Left renal pelvis (tissue), 4 donors: ENCODE results near the gene SUOX. TPM values are rescaled to one million over a fixed set of nuclear protein-coding genes. Genes with fewer than 3 reads are reported as not detected.
"Not testable (repeated sequence)": the region's sequence is repeated elsewhere in the genome, so short reads cannot be mapped to it uniquely, and the experiment has no call there.

Source experiments
- DNase-seq, 4 donors: peaks; one replicate each; pipeline ENCODE4 v3.0.0-alpha.2; 2013; ENCODE audit warnings: low read depth in 4 of 4, low spot score in 3 of 4
- polyA plus RNA-seq, 4 donors: library from polyadenylated mRNA; unstranded; fragments of 120-200 nt; gene quantifications; one replicate each; pipeline ENCODE4 v1.2.1, GENCODE V29; 2013; ENCODE audit not compliant: insufficient read length in 4 of 4

SUOX gene
- polyA plus RNA-seq, 4 donors, result 34.7 to 50.6 (median 45.9) TPM

- no peak for DNase-seq
These were observed 14.6 kb upstream of the SUOX start for GRCh38 chr12:55982319-55982936.

GRCh38 chr12:55983232-55983842, 13.7 kb upstream of the SUOX start:
- DNase-seq, result no peak

GRCh38 chr12:55984861-55985260, 12.2 kb upstream of the SUOX start:
- DNase-seq, result no peak

- no peak for DNase-seq
These were observed 11.7 kb upstream of the SUOX start for GRCh38 chr12:55985341-55985740.

- not testable (repeated sequence) for DNase-seq
These were observed 11.1 kb upstream of the SUOX start for GRCh38 chr12:55985976-55986375.

- no peak for DNase-seq
These were observed 6.0 kb upstream of the SUOX start for GRCh38 chr12:55991110-55991509.

GRCh38 chr12:55993230-55993853, 3.7 kb upstream of the SUOX start:
- DNase-seq, result no peak

GRCh38 chr12:55995366-55995765, 1.7 kb upstream of the SUOX start:
- DNase-seq, result no peak

GRCh38 chr12:55996201-55996714, 818 bp upstream of the SUOX start:
- no peak for DNase-seq

GRCh38 chr12:55997535-55997859, 421 bp downstream of the SUOX start:
- no peak for DNase-seq

GRCh38 chr12:55999522-55999921, 2.4 kb downstream of the SUOX start:
- DNase-seq, result not testable (repeated sequence)

GRCh38 chr12:55999999-56000540, 3.0 kb downstream of the SUOX start:
- not testable (repeated sequence) for DNase-seq

- DNase-seq, result no peak
These were observed 4.5 kb downstream of the SUOX start for GRCh38 chr12:56001487-56002100.

- DNase-seq, result not testable (repeated sequence)
These were observed 6.3 kb downstream of the SUOX start for GRCh38 chr12:56003376-56003775.

GRCh38 chr12:56004211-56004610, 7.1 kb downstream of the SUOX start:
- no peak for DNase-seq

GRCh38 chr12:56007564-56008559, 10.8 kb downstream of the SUOX start:
- DNase-seq, result no peak

- no peak for DNase-seq
These were observed 13.1 kb downstream of the SUOX start for GRCh38 chr12:56010111-56010570.

- no peak for DNase-seq
These were observed 14.5 kb downstream of the SUOX start for GRCh38 chr12:56011509-56012090.

GRCh38 chr12:56013482-56013881, 16.4 kb downstream of the SUOX start:
- DNase-seq, result no peak

GRCh38 chr12:56014205-56014604, 17.1 kb downstream of the SUOX start:
- DNase-seq, result no peak
